Measurements from ENCODE around the gene LBX2. TPM values are rescaled to one million over a fixed set of nuclear protein-coding genes. Genes with fewer than 3 reads are reported as not detected.

Gene LBX2
- polyA plus RNA-seq, 1 of the 3 experiments (the other 2 are of a cell fraction), result 0.03 TPM

GRCh38 chr2:74522516-74522915 is 23.1 kb upstream of the LBX2 start:
- Histone ChIP-seq H3K9me3 (no peaks in the 10 kb centered on the region), H3K27ac (ENCODE audit: low read depth in 2 of 2, low read length in 1 of 2) (no peak overlapping the region), H3K36me3 (replicated peaks in 1 of 2; ENCODE audit: control insufficient read depth in 1 of 2, insufficient read depth in 2 of 2, low read length in 1 of 2) (peaks cover 15 to 19% of the 10 kb centered on the region in 2 experiments), H3K4me1 (ENCODE audit: control insufficient read depth in 1 of 2, insufficient read depth in 2 of 2, low read depth in 1 of 2, low read length in 1 of 2) (peaks cover 0 to 2% of the 10 kb centered on the region in 2 experiments; a peak in 1 of 4 replicates), H3K27me3 (ENCODE audit: insufficient read depth) (no peaks in the 10 kb centered on the region), H3K9ac (no peak overlapping the region), H3K9me2 (no peaks in the 10 kb centered on the region), H2AFZ (ENCODE audit: low read depth) (no peak overlapping the region), H4K20me1 (ENCODE audit: insufficient read depth) (no peaks in the 10 kb centered on the region), H3K4me3 (ENCODE audit: low read depth in 2 of 2, low read length in 1 of 2) (no peak overlapping the region), H3F3A (replicated peaks; ENCODE audit: insufficient read depth) (peaks cover 3% of the 10 kb centered on the region), H3K4me2 (no peak overlapping the region), H3K79me2 (ENCODE audit: insufficient read depth) (peaks cover 3% of the 10 kb centered on the region; the same call in 1 of the 2 replicates)
- ChIA-PET POLR2A (interaction anchor here (0.6 to 2.2 kb wide), 5 partner anchors 8 to 16 kb away, joined by 3 to 5 read pairs (median 5); partner anchors contain the start of gene TLX2), CTCF (interaction anchor here (0.7 to 1.5 kb wide), 4 partner anchors 10 to 39 kb away, joined by 3 to 5 read pairs (median 3); no protein-coding TSS in a partner anchor)
- TF ChIP-seq NFIC (IDR thresholded peaks at IDR 0.05; ENCODE audit: borderline replicate concordance) (no peak), CTCF (IDR thresholded peaks at IDR 0.05) (no peak), RFX5 (IDR thresholded peaks at IDR 0.05; ENCODE audit: low read length) (no peak), MXI1 (IDR thresholded peaks at IDR 0.05; ENCODE audit: low read depth, low read length) (no peak), MAX (IDR thresholded peaks at IDR 0.05; ENCODE audit: low read depth) (no peak), EZH2phosphoT487 (IDR thresholded peaks at IDR 0.05; ENCODE audit: borderline replicate concordance, low read depth) (no peak), NRF1 (IDR thresholded peaks at IDR 0.05; ENCODE audit: low read depth, low read length) (no peak), TEAD4 (IDR thresholded peaks at IDR 0.05; ENCODE audit: borderline replicate concordance, insufficient read depth) (no peak), RCOR1 (IDR thresholded peaks at IDR 0.05; ENCODE audit: low read length) (no peak), ELF1 (IDR thresholded peaks at IDR 0.05) (no peak), TCF12 (IDR thresholded peaks at IDR 0.05) (no peak), POLR2AphosphoS5 (IDR thresholded peaks at IDR 0.05; ENCODE audit: low read depth, low read length) (no peak; the same call in 1 of the 2 replicates), YY1 (IDR thresholded peaks at IDR 0.05; ENCODE audit: low read depth) (no peak), CHD2 (IDR thresholded peaks at IDR 0.05; ENCODE audit: low read length, partially characterized antibody) (no peak), MEF2A (IDR thresholded peaks at IDR 0.05; ENCODE audit: borderline replicate concordance, low read depth) (no peak)
- TF ChIP-seq, protein P1, sequence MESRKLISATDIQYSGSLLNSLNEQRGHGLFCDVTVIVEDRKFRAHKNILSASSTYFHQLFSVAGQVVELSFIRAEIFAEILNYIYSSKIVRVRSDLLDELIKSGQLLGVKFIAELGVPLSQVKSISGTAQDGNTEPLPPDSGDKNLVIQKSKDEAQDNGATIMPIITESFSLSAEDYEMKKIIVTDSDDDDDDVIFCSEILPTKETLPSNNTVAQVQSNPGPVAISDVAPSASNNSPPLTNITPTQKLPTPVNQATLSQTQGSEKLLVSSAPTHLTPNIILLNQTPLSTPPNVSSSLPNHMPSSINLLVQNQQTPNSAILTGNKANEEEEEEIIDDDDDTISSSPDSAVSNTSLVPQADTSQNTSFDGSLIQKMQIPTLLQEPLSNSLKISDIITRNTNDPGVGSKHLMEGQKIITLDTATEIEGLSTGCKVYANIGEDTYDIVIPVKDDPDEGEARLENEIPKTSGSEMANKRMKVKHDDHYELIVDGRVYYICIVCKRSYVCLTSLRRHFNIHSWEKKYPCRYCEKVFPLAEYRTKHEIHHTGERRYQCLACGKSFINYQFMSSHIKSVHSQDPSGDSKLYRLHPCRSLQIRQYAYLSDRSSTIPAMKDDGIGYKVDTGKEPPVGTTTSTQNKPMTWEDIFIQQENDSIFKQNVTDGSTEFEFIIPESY (IDR thresholded peaks at IDR 0.05; ENCODE audit: borderline replicate concordance, low read depth), result no peak
- WGBS (ENCODE audit: low lambda C conversion rate), result 65% methylated on average over 2 of the region's 3 CpGs
- DNase-seq, result no peak
